Measurements from ENCODE around the gene CREB3L2.

CREB3L2 gene

DNA sequence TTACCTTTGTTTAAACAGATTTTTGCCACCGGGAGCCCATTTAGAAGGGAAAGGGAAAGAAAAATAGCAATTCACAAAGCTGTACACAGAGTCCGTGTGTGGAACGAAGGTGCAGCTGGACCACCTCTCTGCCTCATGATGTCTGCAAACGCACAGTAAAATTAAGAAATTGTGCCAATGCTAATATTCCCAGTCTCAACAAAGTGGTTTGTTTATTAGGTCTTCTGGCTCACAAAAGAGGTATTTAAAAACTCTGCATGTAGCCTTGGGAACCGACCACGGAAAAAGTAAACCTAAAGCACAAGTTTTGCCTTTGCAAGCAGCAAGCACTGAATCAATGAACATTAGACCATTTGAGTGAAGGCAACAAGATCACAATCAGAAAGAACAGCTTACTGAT, 57.7 kb downstream of the CREB3L2 start:
- no peak for DNase-seq (ENCODE audit: low read depth)
- H3K4me3 ChIP-seq (ENCODE audit: low read depth, low read length), result no peak overlapping the region
- TF ChIP-seq CTCF (IDR thresholded peaks at IDR 0.05; ENCODE audit: low read depth, low read length, missing control alignments), result no peak

- no peak overlapping the region for H3K4me3 ChIP-seq (ENCODE audit: low read depth, low read length)
- TF ChIP-seq CTCF (IDR thresholded peaks at IDR 0.05; ENCODE audit: low read depth, low read length, missing control alignments), result no peak
- no peak for DNase-seq (ENCODE audit: low read depth)
Measured at GRCh38 chr7:137943132-137943551, 58.7 kb downstream of the CREB3L2 start.

DNA sequence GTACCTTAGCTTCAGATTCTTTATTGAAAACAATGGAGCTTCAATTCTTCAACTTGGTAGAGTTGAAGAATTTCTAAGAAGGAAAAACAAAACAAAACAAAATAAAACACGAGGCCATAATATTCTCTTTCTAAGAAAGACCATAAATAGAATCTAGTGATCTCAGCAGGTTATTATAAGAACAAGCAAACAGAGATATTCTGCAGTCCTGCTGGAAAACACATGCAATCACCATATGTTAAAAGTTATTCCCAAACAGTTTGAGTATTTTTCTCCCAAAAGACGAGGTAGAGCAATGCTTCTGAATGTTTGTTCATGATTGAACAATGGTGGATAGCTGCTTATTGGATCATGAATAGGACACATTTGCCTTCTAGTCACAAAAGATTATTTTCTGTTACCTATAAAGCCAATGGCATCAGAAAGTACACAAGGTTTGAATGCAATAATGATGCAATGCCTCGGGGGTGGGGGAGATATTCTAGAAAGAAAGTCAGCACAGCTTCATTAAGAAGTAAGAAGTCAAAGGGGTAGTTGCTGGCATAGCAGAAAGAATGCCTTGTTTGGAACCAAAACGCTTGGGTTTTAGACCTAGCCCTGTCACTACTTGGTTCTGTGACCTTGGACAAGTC, 59.3 kb downstream of the CREB3L2 start:
- no peak overlapping the region for H3K4me3 ChIP-seq (ENCODE audit: low read depth, low read length)
- no peak for DNase-seq (ENCODE audit: low read depth)
- TF ChIP-seq CTCF (IDR thresholded peaks at IDR 0.05; ENCODE audit: low read depth, low read length, missing control alignments), result no peak

DNA sequence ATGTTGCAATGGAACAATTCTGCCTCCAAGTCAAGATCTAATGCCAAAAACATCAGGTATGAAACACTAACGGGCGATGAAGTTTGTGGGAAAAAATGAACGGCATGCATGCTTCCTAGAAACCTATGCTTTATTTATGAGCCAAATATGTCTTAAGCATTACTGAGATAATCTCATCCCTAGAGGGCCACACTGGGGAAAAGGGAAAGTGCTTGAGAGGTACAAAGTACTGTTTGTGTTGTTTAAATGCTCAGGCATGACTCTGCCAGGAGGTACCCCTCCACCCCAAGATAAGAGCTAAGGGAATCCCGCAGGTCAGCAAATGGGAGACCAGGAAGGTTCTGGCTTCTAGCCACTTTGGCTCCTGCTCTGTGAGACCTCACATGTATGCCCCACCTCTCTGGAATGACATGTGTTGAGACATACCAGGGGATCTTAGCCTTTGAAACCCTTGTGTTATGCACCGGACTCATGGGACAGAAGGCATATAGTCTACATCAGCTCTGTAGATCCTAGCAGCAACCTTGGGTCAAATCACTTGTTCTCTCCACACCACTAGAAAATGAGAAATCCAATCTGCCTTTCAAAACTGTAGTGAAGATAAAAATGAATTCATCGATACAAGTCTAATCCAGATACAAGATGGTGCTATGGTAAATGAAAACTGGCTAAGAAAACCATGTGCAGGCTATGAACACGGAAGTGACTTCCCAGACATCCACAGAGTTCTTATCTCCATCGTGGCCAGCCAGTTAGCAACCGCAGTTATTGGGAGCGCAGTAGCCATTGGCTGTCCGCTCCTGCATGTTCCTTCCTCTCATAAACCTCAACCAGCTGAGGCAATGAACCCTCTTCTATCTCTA, 61.0 kb downstream of the CREB3L2 start:
- no peak for DNase-seq (ENCODE audit: low read depth)
- no peak for TF ChIP-seq CTCF (IDR thresholded peaks at IDR 0.05; ENCODE audit: low read depth, low read length, missing control alignments)
- H3K4me3 ChIP-seq (ENCODE audit: low read depth, low read length), result no peak overlapping the region

DNA sequence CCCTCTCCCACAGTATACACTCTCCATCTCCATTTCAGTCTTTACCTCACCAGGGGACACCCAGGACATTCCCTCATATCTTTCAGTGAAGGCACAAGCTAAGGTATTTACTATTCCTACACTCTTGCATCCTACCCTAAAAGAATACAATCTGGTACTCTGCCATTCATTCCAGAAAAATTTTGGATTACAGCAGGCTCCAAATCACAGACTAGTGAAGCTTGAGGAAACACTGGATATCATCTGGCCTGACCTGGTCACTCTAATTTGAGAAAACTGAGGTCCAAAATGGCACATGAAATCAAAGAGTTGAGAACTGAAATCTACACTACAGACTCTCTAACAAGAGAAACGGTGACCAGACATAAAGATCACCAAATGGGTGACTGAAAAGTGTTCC, 61.7 kb downstream of the CREB3L2 start:
- DNase-seq (ENCODE audit: low read depth), result no peak
- TF ChIP-seq CTCF (IDR thresholded peaks at IDR 0.05; ENCODE audit: low read depth, low read length, missing control alignments), result no peak

GRCh38 chr7:137937202-137937560, 64.7 kb downstream of the CREB3L2 start:
- no peak overlapping the region for H3K4me3 ChIP-seq (ENCODE audit: low read depth, low read length)
- TF ChIP-seq CTCF (IDR thresholded peaks at IDR 0.05; ENCODE audit: low read depth, low read length, missing control alignments), result no peak
- DNase-seq (ENCODE audit: low read depth), result no peak

More for the DNA sequence above, 61.7 kb downstream of the CREB3L2 start:
- H3K4me3 ChIP-seq (ENCODE audit: low read depth, low read length), result no peak overlapping the region

Data from GM12864 (cell line).